ENCODE measurements around the gene MED13. TPM values are rescaled to one million over a fixed set of nuclear protein-coding genes. Genes with fewer than 3 reads are reported as not detected.
"Not testable (repeated sequence)": the region's sequence is repeated elsewhere in the genome, so short reads cannot be mapped to it uniquely, and the experiment has no call there.

MED13 gene
- total RNA-seq, 1 donor from 2014 or later, result 33.6 TPM

GRCh38 chr17:61926826-61927207, 138.3 kb downstream of the MED13 start:
- DNase-seq (ENCODE audit: low read depth, low spot score), result no peak

GRCh38 chr17:61915162-61915561, 149.9 kb downstream of the MED13 start:
- not testable (repeated sequence) for DNase-seq (ENCODE audit: low read depth, low spot score)

- DNase-seq (ENCODE audit: low read depth, low spot score), result no peak
Measured at GRCh38 chr17:61908292-61909037, 156.6 kb downstream of the MED13 start.

GRCh38 chr17:61907361-61907760, 157.7 kb downstream of the MED13 start:
- no peak for DNase-seq (ENCODE audit: low read depth, low spot score)

- DNase-seq (ENCODE audit: low read depth, low spot score), result no peak
Measured at GRCh38 chr17:61904094-61904710, 160.9 kb downstream of the MED13 start.

- DNase-seq (ENCODE audit: low read depth, low spot score), result no peak
Measured at GRCh38 chr17:61903251-61903650, 161.8 kb downstream of the MED13 start.

GRCh38 chr17:61897548-61898180, 167.4 kb downstream of the MED13 start:
- DNase-seq (ENCODE audit: low read depth, low spot score), result no peak

- no peak for DNase-seq (ENCODE audit: low read depth, low spot score)
Measured at GRCh38 chr17:61895391-61895790, 169.7 kb downstream of the MED13 start.

- not testable (repeated sequence) for DNase-seq (ENCODE audit: low read depth, low spot score)
Measured at GRCh38 chr17:61894310-61894709, 170.8 kb downstream of the MED13 start.

Other genes with a start within 250 kb of the MED13 start
- 7.1 and 7.9 TPM in 2 replicates for gene BRIP1, start 201.8 kb downstream of the MED13 start, total RNA-seq
- gene INTS2, start 137.3 kb downstream of the MED13 start, total RNA-seq, result 19.6 and 24.7 TPM in 2 replicates

All from pulmonary artery endothelial cell (primary cell).